ENCODE measurements around the gene SMTNL1. TPM values are rescaled to one million over a fixed set of nuclear protein-coding genes. Genes with fewer than 3 reads are reported as not detected.
A peak's percentile ranks its signal among the peaks of the same experiment; 100 is the strongest.

The SMTNL1 gene
- total RNA-seq, 2 experiments from 2014 or later = not detected

GRCh38 chr11:57499413-57499982 is 37.9 kb upstream of the SMTNL1 start:
- Mint-ChIP-seq H3K4me1 (ENCODE audit: low read depth) (no peaks in the 10 kb centered on the region), H3K27ac (no peak overlapping the region), H3K4me3 (no peak overlapping the region), H3K36me3 (ENCODE audit: low read depth) (peaks cover 23% of the 10 kb centered on the region), H3K9me3 (ENCODE audit: insufficient read depth) (no peaks in the 10 kb centered on the region), H3K27me3 (ENCODE audit: low read depth) (no peaks in the 10 kb centered on the region)
- ChIA-PET CTCF (interaction anchor here (15.7 kb wide), 1 partner anchor 27 kb away, joined by 484 read pairs; the partner anchor contains the start of gene TIMM10), POLR2A (no interaction called here)
- ATAC-seq (peak; percentile 81), DNase-seq (peak; percentile 36)

- no peak overlapping the region for H3K4me3 Mint-ChIP-seq
- ChIA-PET POLR2A (no interaction called here), CTCF (interaction anchor here (15.7 kb wide), 1 partner anchor 27 kb away, joined by 484 read pairs; the partner anchor contains the start of gene TIMM10)
- H3K36me3 Mint-ChIP-seq (ENCODE audit: low read depth) = peaks cover 26% of the 10 kb centered on the region
- H3K27me3 Mint-ChIP-seq (ENCODE audit: low read depth) = no peaks in the 10 kb centered on the region
- no peak for ATAC-seq
- H3K9me3 Mint-ChIP-seq (ENCODE audit: insufficient read depth) = no peaks in the 10 kb centered on the region
- H3K27ac Mint-ChIP-seq = peak overlapping the region; percentile 48
- no peak for DNase-seq
- H3K4me1 Mint-ChIP-seq (ENCODE audit: low read depth) = no peaks in the 10 kb centered on the region
Measured at GRCh38 chr11:57499983-57500461, 37.4 kb upstream of the SMTNL1 start.

- H3K27ac Mint-ChIP-seq = peak overlapping the region; percentile 48
Measured at GRCh38 chr11:57500515-57500914, 36.9 kb upstream of the SMTNL1 start.

GRCh38 chr11:57500926-57501325 is 36.5 kb upstream of the SMTNL1 start:
- ATAC-seq = no peak
- no peak overlapping the region for H3K4me3 Mint-ChIP-seq
- H3K27ac Mint-ChIP-seq = no peak overlapping the region
- ChIA-PET POLR2A (no interaction called here), CTCF (interaction anchor here (1.5 to 15.7 kb wide), 2 partner anchors 26 to 143 kb away, joined by 5 to 484 read pairs; partner anchors contain the start of gene TIMM10)
- no peaks in the 10 kb centered on the region for H3K9me3 Mint-ChIP-seq (ENCODE audit: insufficient read depth)
- no peaks in the 10 kb centered on the region for H3K27me3 Mint-ChIP-seq (ENCODE audit: low read depth)
- no peak for DNase-seq
- H3K4me1 Mint-ChIP-seq (ENCODE audit: low read depth) = no peaks in the 10 kb centered on the region
- peaks cover 25% of the 10 kb centered on the region for H3K36me3 Mint-ChIP-seq (ENCODE audit: low read depth)

More at GRCh38 chr11:57500515-57500914, 36.9 kb upstream of the SMTNL1 start:
- Mint-ChIP-seq H3K27me3 (ENCODE audit: low read depth) (no peaks in the 10 kb centered on the region), H3K9me3 (ENCODE audit: insufficient read depth) (no peaks in the 10 kb centered on the region), H3K4me3 (no peak overlapping the region), H3K36me3 (ENCODE audit: low read depth) (peaks cover 27% of the 10 kb centered on the region), H3K4me1 (ENCODE audit: low read depth) (no peaks in the 10 kb centered on the region)
- ATAC-seq (no peak), DNase-seq (no peak)
- ChIA-PET POLR2A (no interaction called here), CTCF (interaction anchor here (15.7 kb wide), 1 partner anchor 26 kb away, joined by 484 read pairs; the partner anchor contains the start of gene TIMM10)

GRCh38 chr11:57501953-57502352 is 35.4 kb upstream of the SMTNL1 start:
- H3K4me1 Mint-ChIP-seq (ENCODE audit: low read depth) = peaks cover 3% of the 10 kb centered on the region
- no peaks in the 10 kb centered on the region for H3K9me3 Mint-ChIP-seq (ENCODE audit: insufficient read depth)
- peaks cover 22% of the 10 kb centered on the region for H3K36me3 Mint-ChIP-seq (ENCODE audit: low read depth)
- no peaks in the 10 kb centered on the region for H3K27me3 Mint-ChIP-seq (ENCODE audit: low read depth)
- ATAC-seq (no peak), DNase-seq (no peak)
- H3K4me3 Mint-ChIP-seq = no peak overlapping the region
- ChIA-PET CTCF (interaction anchor here (1.2 to 15.7 kb wide), 7 partner anchors 8 to 142 kb away, joined by 3 to 484 read pairs (median 9); partner anchors contain the start of gene TIMM10), POLR2A (interaction anchor here (0.6 to 1.7 kb wide), 3 partner anchors 9 to 32 kb away, joined by 4 to 5 read pairs (median 4); no protein-coding TSS in a partner anchor)
- H3K27ac Mint-ChIP-seq = peak overlapping the region; percentile 51

GRCh38 chr11:57502376-57502775 is 35.0 kb upstream of the SMTNL1 start:
- ChIA-PET POLR2A (interaction anchor here (0.6 to 1.7 kb wide), 3 partner anchors 9 to 31 kb away, joined by 4 to 5 read pairs (median 4); no protein-coding TSS in a partner anchor), CTCF (interaction anchor here (1.2 to 15.7 kb wide), 7 partner anchors 9 to 142 kb away, joined by 3 to 484 read pairs (median 9); partner anchors contain the start of gene TIMM10)
- H3K9me3 Mint-ChIP-seq (ENCODE audit: insufficient read depth) = no peaks in the 10 kb centered on the region
- no peaks in the 10 kb centered on the region for H3K27me3 Mint-ChIP-seq (ENCODE audit: low read depth)
- peaks cover 22% of the 10 kb centered on the region for H3K36me3 Mint-ChIP-seq (ENCODE audit: low read depth)
- no peak overlapping the region for H3K4me3 Mint-ChIP-seq
- H3K4me1 Mint-ChIP-seq (ENCODE audit: low read depth) = peaks cover 3% of the 10 kb centered on the region
- peak overlapping the region; percentile 51 for H3K27ac Mint-ChIP-seq
- ATAC-seq (no peak), DNase-seq (no peak)

- H3K4me1 Mint-ChIP-seq (ENCODE audit: low read depth) = peaks cover 3% of the 10 kb centered on the region
- H3K27me3 Mint-ChIP-seq (ENCODE audit: low read depth) = no peaks in the 10 kb centered on the region
- ATAC-seq (no peak), DNase-seq (no peak)
- H3K36me3 Mint-ChIP-seq (ENCODE audit: low read depth) = peaks cover 22% of the 10 kb centered on the region
- ChIA-PET POLR2A (interaction anchor here (1.4 to 1.7 kb wide), 2 partner anchors 10 to 11 kb away, joined by 4 read pairs; no protein-coding TSS in a partner anchor), CTCF (interaction anchor here (0.6 to 15.7 kb wide), 7 partner anchors 9 to 92 kb away, joined by 3 to 484 read pairs (median 9); partner anchors contain the start of gene TIMM10)
- no peaks in the 10 kb centered on the region for H3K9me3 Mint-ChIP-seq (ENCODE audit: insufficient read depth)
- H3K27ac Mint-ChIP-seq = no peak overlapping the region
- H3K4me3 Mint-ChIP-seq = no peak overlapping the region
Measured at GRCh38 chr11:57502870-57503269, 34.5 kb upstream of the SMTNL1 start.

GRCh38 chr11:57504511-57504910 is 32.9 kb upstream of the SMTNL1 start:
- Mint-ChIP-seq H3K27ac (no peak overlapping the region), H3K36me3 (ENCODE audit: low read depth) (peaks cover 20% of the 10 kb centered on the region), H3K4me3 (no peak overlapping the region), H3K4me1 (ENCODE audit: low read depth) (peaks cover 4% of the 10 kb centered on the region), H3K27me3 (ENCODE audit: low read depth) (no peaks in the 10 kb centered on the region), H3K9me3 (ENCODE audit: insufficient read depth) (no peaks in the 10 kb centered on the region)
- ATAC-seq (no peak), DNase-seq (no peak)
- POLR2A ChIA-PET = no interaction called here
- CTCF ChIA-PET = interaction anchor here (1.0 to 6.0 kb wide), 7 partner anchors 10 to 48 kb away, joined by 3 to 53 read pairs (median 9); no protein-coding TSS in a partner anchor

- peaks cover 13% of the 10 kb centered on the region for H3K36me3 Mint-ChIP-seq (ENCODE audit: low read depth)
- ChIA-PET CTCF (interaction anchor here (1.6 to 6.0 kb wide), 4 partner anchors 13 to 49 kb away, joined by 3 to 53 read pairs (median 10); partner anchors contain the start of gene RTN4RL2), POLR2A (interaction anchor here (0.7 kb wide), 1 partner anchor 11 kb away, joined by 5 read pairs; no protein-coding TSS in a partner anchor)
- ATAC-seq = no peak
- H3K27me3 Mint-ChIP-seq (ENCODE audit: low read depth) = no peaks in the 10 kb centered on the region
- no peak for DNase-seq
- H3K4me1 Mint-ChIP-seq (ENCODE audit: low read depth) = peaks cover 10% of the 10 kb centered on the region
- no peak overlapping the region for H3K27ac Mint-ChIP-seq
- H3K4me3 Mint-ChIP-seq = no peak overlapping the region
- no peaks in the 10 kb centered on the region for H3K9me3 Mint-ChIP-seq (ENCODE audit: insufficient read depth)
Measured at GRCh38 chr11:57506522-57506921, 30.9 kb upstream of the SMTNL1 start.

GRCh38 chr11:57508341-57509170 is 28.8 kb upstream of the SMTNL1 start:
- ChIA-PET CTCF (interaction anchor here (2.9 to 6.0 kb wide), 3 partner anchors 15 to 51 kb away, joined by 16 to 53 read pairs (median 19); no protein-coding TSS in a partner anchor), POLR2A (no interaction called here)
- peaks cover 31% of the 10 kb centered on the region for H3K4me1 Mint-ChIP-seq (ENCODE audit: low read depth)
- ATAC-seq (no peak), DNase-seq (no peak)
- H3K27me3 Mint-ChIP-seq (ENCODE audit: low read depth) = no peaks in the 10 kb centered on the region
- H3K27ac Mint-ChIP-seq = no peak overlapping the region
- no peaks in the 10 kb centered on the region for H3K9me3 Mint-ChIP-seq (ENCODE audit: insufficient read depth)
- no peak overlapping the region for H3K4me3 Mint-ChIP-seq
- H3K36me3 Mint-ChIP-seq (ENCODE audit: low read depth) = peaks cover 13% of the 10 kb centered on the region

- no peak for ATAC-seq
Measured at GRCh38 chr11:57511741-57512430, 25.5 kb upstream of the SMTNL1 start.

More at GRCh38 chr11:57511741-57512430, 25.5 kb upstream of the SMTNL1 start:
- H3K27ac Mint-ChIP-seq = peak overlapping the region; percentile 30
- H3K9me3 Mint-ChIP-seq (ENCODE audit: insufficient read depth) = no peaks in the 10 kb centered on the region
- H3K4me1 Mint-ChIP-seq (ENCODE audit: low read depth) = peaks cover 38% of the 10 kb centered on the region
- H3K36me3 Mint-ChIP-seq (ENCODE audit: low read depth) = peaks cover 10% of the 10 kb centered on the region
- H3K4me3 Mint-ChIP-seq = peak overlapping the region; percentile 12
- ChIA-PET CTCF (interaction anchor here (0.7 to 2.0 kb wide), 6 partner anchors 15 to 54 kb away, joined by 3 to 29 read pairs (median 7); no protein-coding TSS in a partner anchor), POLR2A (no interaction called here)
- DNase-seq = no peak
- H3K27me3 Mint-ChIP-seq (ENCODE audit: low read depth) = no peaks in the 10 kb centered on the region

Measured in activated CD8-positive, alpha-beta T cell treated with anti-CD3 and anti-CD28 coated beads, Interleukin-2, amount 10 ng/mL, durations not matched to agents 7 days and 5 days (primary cell).